Measurements from ENCODE around the gene PHF21A. TPM values are rescaled to one million over a fixed set of nuclear protein-coding genes. Genes with fewer than 3 reads are reported as not detected.

The PHF21A gene
- total and polyA plus RNA-seq, 4 donors, result 3.6 to 8.5 (median 6.2) TPM

- TF ChIP-seq CTCF (IDR thresholded peaks at IDR 0.05; ENCODE audit: low read depth, low read length, missing input control) (no peak), NR2F2 (IDR thresholded peaks at IDR 0.05) (no peak), RXRA (IDR thresholded peaks at IDR 0.05) (no peak), EGR1 (IDR thresholded peaks at IDR 0.05; ENCODE audit: low read depth in 2 of 2) (no peak), FOXA2 (IDR thresholded peaks at IDR 0.05) (no peak), TAF1 (conservative IDR thresholded peaks at IDR 0.05) (no peak), SP1 (IDR thresholded peaks at IDR 0.05) (no peak), HNF4A (conservative IDR thresholded peaks at IDR 0.05) (no peak), HNF4G (IDR thresholded peaks at IDR 0.05) (no peak)
Observed at GRCh38 chr11:46134540-46134939, 13.3 kb upstream of the PHF21A start (continued).

GRCh38 chr11:46134061-46134460, 12.8 kb upstream of the PHF21A start:
- WGBS, result 80% methylated on average over 4 of the region's 4 CpGs
- Histone ChIP-seq H3K4me3 (ENCODE audit: low read depth in 1 of 3, low read length in 3 of 3) (no peak overlapping the region), H3K9ac (ENCODE audit: low read depth in 1 of 2, low read length in 2 of 2) (no peak overlapping the region), H3K27me3 (ENCODE audit: control insufficient read depth in 4 of 4, insufficient read depth in 4 of 4, low read length in 3 of 4) (no peaks in the 10 kb centered on the region), H3K36me3 (ENCODE audit: control insufficient read depth in 4 of 4, insufficient read depth in 3 of 4, low read depth in 1 of 4, low read length in 3 of 4) (no peaks in the 10 kb centered on the region), H3K27ac (ENCODE audit: low read depth in 1 of 2, low read length in 2 of 2) (no peak overlapping the region), H3K9me3 (ENCODE audit: control insufficient read depth in 4 of 4, low read length in 3 of 4) (no peaks in the 10 kb centered on the region), H3K4me1 (ENCODE audit: control insufficient read depth in 4 of 4, insufficient read depth in 4 of 4, low read length in 3 of 4) (no peaks in the 10 kb centered on the region)
- DNase-seq (ENCODE audit: low spot score), result no peak
- TF ChIP-seq SP1 (IDR thresholded peaks at IDR 0.05), result no peak
- no peak for TF ChIP-seq JUND (IDR thresholded peaks at IDR 0.05)
- TF ChIP-seq EGR1 (IDR thresholded peaks at IDR 0.05; ENCODE audit: low read depth in 2 of 2), result no peak
- no peak for TF ChIP-seq MAX (IDR thresholded peaks at IDR 0.05)
- no peak for TF ChIP-seq YY1 (IDR thresholded peaks at IDR 0.05)
- no peak for TF ChIP-seq CTCF (IDR thresholded peaks at IDR 0.05; ENCODE audit: low read depth, low read length, missing input control)
- no peak for TF ChIP-seq REST (IDR thresholded peaks at IDR 0.05)
- no peak for TF ChIP-seq HNF4A (conservative IDR thresholded peaks at IDR 0.05)
- no peak for TF ChIP-seq NR2F2 (IDR thresholded peaks at IDR 0.05)

GRCh38 chr11:46133119-46133518, 11.9 kb upstream of the PHF21A start:
- Histone ChIP-seq H3K36me3 (ENCODE audit: control insufficient read depth in 4 of 4, insufficient read depth in 3 of 4, low read depth in 1 of 4, low read length in 3 of 4) (no peaks in the 10 kb centered on the region), H3K4me1 (ENCODE audit: control insufficient read depth in 4 of 4, insufficient read depth in 4 of 4, low read length in 3 of 4) (no peaks in the 10 kb centered on the region), H3K27ac (ENCODE audit: low read depth in 1 of 2, low read length in 2 of 2) (no peak overlapping the region), H3K4me3 (ENCODE audit: low read depth in 1 of 3, low read length in 3 of 3) (no peak overlapping the region), H3K27me3 (ENCODE audit: control insufficient read depth in 4 of 4, insufficient read depth in 4 of 4, low read length in 3 of 4) (no peaks in the 10 kb centered on the region), H3K9me3 (ENCODE audit: control insufficient read depth in 4 of 4, low read length in 3 of 4) (no peaks in the 10 kb centered on the region), H3K9ac (ENCODE audit: low read depth in 1 of 2, low read length in 2 of 2) (no peak overlapping the region)
- WGBS, result 46% methylated on average over 3 of the region's 3 CpGs
- no peak for TF ChIP-seq MAX (IDR thresholded peaks at IDR 0.05)
- TF ChIP-seq FOXA2 (IDR thresholded peaks at IDR 0.05), result no peak
- TF ChIP-seq RAD21 (IDR thresholded peaks at IDR 0.05), result no peak
- TF ChIP-seq YY1 (IDR thresholded peaks at IDR 0.05), result no peak
- TF ChIP-seq GABPA (IDR thresholded peaks at IDR 0.05 in 1 of 2, conservative IDR thresholded peaks at IDR 0.05 in 1 of 2), result no peak
- TF ChIP-seq FOXA1 (IDR thresholded peaks at IDR 0.05), result no peak
- TF ChIP-seq ATF3 (IDR thresholded peaks at IDR 0.05), result no peak
- no peak for TF ChIP-seq ZBTB33 (IDR thresholded peaks at IDR 0.05)
- TF ChIP-seq SP1 (IDR thresholded peaks at IDR 0.05), result no peak
- no peak for DNase-seq (ENCODE audit: low spot score)
